ENCODE measurements around the gene NUAK1.

The NUAK1 gene

DNA sequence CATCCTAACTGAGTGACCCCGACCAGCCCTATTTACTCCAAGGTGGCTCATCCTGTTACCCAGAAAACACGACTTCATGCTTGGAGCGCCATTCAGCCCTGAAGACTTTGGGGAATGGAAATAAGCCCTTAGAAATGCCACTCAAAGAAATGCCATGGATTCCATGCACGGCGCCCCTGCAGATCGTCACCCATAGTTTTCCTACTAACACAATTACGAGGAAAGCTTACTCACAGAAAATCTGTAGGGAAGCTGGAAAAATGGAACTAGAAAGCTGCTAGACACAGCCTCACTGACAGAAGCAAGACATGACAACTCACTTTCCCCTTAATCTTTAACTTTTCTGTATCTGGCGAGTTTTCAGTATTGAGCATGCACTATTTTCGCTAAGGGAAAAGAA, 19.5 kb downstream of the NUAK1 start:
- H3K9ac ChIP-seq (ENCODE audit: low read length) = no peak overlapping the region
- no peak overlapping the region for H3K4me3 ChIP-seq (ENCODE audit: insufficient read depth, low read length, poor library complexity, severe bottlenecking)
- H2AFZ ChIP-seq (ENCODE audit: low read depth, low read length, severe bottlenecking) = no peak overlapping the region
- H3K9me2 ChIP-seq (replicated peaks; ENCODE audit: insufficient read depth, low read length) = no peaks in the 10 kb centered on the region
- H3K27me3 ChIP-seq (ENCODE audit: low read length) = no peaks in the 10 kb centered on the region
- no peaks in the 10 kb centered on the region for H4K20me1 ChIP-seq (ENCODE audit: low read depth, low read length)
- H3K4me2 ChIP-seq (ENCODE audit: low read depth, low read length, poor library complexity, severe bottlenecking) = no peak overlapping the region
- H3K9me3 ChIP-seq (ENCODE audit: insufficient read depth, low read length) = no peaks in the 10 kb centered on the region
- no peaks in the 10 kb centered on the region for H3F3A ChIP-seq (ENCODE audit: insufficient read depth)
- no peak overlapping the region for H3K27ac ChIP-seq (ENCODE audit: low read depth, low read length)
- TF ChIP-seq, protein P1, sequence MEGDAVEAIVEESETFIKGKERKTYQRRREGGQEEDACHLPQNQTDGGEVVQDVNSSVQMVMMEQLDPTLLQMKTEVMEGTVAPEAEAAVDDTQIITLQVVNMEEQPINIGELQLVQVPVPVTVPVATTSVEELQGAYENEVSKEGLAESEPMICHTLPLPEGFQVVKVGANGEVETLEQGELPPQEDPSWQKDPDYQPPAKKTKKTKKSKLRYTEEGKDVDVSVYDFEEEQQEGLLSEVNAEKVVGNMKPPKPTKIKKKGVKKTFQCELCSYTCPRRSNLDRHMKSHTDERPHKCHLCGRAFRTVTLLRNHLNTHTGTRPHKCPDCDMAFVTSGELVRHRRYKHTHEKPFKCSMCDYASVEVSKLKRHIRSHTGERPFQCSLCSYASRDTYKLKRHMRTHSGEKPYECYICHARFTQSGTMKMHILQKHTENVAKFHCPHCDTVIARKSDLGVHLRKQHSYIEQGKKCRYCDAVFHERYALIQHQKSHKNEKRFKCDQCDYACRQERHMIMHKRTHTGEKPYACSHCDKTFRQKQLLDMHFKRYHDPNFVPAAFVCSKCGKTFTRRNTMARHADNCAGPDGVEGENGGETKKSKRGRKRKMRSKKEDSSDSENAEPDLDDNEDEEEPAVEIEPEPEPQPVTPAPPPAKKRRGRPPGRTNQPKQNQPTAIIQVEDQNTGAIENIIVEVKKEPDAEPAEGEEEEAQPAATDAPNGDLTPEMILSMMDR (IDR thresholded peaks at IDR 0.05; ENCODE audit: insufficient read depth, low read length, poor library complexity, severe bottlenecking) = no peak
- no peaks in the 10 kb centered on the region for H3K36me3 ChIP-seq (ENCODE audit: low read length)
- no peaks in the 10 kb centered on the region for H3K79me2 ChIP-seq (ENCODE audit: insufficient read depth, low read length)

DNA sequence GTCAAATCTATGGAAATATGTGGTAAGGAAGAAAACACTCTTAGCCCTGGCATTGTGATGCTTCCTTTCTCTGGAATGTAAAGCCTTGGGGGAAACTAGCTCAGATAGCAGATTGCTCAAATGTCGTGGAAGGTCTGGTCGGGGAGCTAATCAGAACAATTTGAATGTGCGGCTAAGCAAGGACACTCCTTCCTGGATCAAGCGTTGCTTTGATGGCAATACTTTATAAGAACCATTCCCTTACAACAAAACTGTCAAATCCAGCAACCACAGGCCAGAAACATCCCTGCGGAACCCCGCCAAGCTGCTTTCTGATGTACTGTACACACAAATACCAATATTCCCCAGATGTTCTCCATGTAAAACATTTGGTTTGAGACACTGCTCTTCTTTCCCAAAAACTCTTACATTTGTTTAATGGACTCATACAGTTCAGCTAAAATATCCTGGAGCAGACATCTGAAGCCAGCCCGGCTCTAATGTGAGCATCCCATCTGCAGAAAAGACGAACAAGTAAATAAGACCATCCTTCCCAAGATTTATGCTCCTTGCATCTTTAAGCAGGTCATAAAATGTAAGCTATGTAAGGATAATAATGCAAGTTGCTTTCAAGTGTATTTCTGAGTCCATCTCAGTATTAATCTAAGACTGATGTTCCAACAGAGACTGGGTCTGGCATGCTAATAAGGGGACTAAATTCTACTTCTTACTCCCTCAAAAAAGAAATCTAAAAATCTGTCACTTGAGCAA, 20.2 kb downstream of the NUAK1 start:
- H3F3A ChIP-seq (ENCODE audit: insufficient read depth) = no peaks in the 10 kb centered on the region
- no peak overlapping the region for H2AFZ ChIP-seq (ENCODE audit: low read depth, low read length, severe bottlenecking)
- no peak overlapping the region for H3K4me2 ChIP-seq (ENCODE audit: low read depth, low read length, poor library complexity, severe bottlenecking)
- H4K20me1 ChIP-seq (ENCODE audit: low read depth, low read length) = no peaks in the 10 kb centered on the region
- H3K27ac ChIP-seq (ENCODE audit: low read depth, low read length) = no peak overlapping the region
- H3K79me2 ChIP-seq (ENCODE audit: insufficient read depth, low read length) = no peaks in the 10 kb centered on the region
- TF ChIP-seq, protein P1 (IDR thresholded peaks at IDR 0.05; ENCODE audit: insufficient read depth, low read length, poor library complexity, severe bottlenecking) = no peak
- TF ChIP-seq EZH2phosphoT487 (conservative IDR thresholded peaks at IDR 0.05; ENCODE audit: low read length) = no peak
- no peaks in the 10 kb centered on the region for H3K27me3 ChIP-seq (ENCODE audit: low read length)
- no peak overlapping the region for H3K9ac ChIP-seq (ENCODE audit: low read length)
- no peaks in the 10 kb centered on the region for H3K36me3 ChIP-seq (ENCODE audit: low read length)
- H3K4me3 ChIP-seq (ENCODE audit: insufficient read depth, low read length, poor library complexity, severe bottlenecking) = no peak overlapping the region
- H3K9me3 ChIP-seq (ENCODE audit: insufficient read depth, low read length) = no peaks in the 10 kb centered on the region
- H3K9me2 ChIP-seq (replicated peaks; ENCODE audit: insufficient read depth, low read length) = no peaks in the 10 kb centered on the region

DNA sequence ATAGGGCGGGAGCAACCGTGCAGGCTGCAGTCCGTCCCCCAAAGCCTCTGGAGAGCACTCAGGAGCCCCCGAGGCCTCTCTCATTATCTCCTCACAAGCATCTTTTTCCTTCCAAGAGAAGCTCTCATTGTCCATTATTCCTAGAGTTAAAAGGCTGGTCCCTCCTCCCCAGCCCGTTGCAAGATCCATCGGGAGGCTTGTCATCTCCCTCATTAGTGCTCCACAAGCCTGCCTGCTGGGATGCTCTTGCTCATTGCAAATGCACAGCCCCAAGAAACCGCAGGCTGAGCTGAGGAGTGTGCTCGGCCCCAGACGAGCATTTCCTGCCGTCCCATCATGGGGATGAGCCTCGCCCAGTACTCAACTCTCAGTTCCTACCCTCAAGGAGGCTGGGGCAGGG, 23.3 kb downstream of the NUAK1 start:
- Histone ChIP-seq H3K4me3 (ENCODE audit: insufficient read depth, low read length, poor library complexity, severe bottlenecking) (no peak overlapping the region), H3K9me3 (ENCODE audit: insufficient read depth, low read length) (no peaks in the 10 kb centered on the region), H4K20me1 (ENCODE audit: low read depth, low read length) (no peaks in the 10 kb centered on the region), H3K36me3 (ENCODE audit: low read length) (no peaks in the 10 kb centered on the region), H3F3A (ENCODE audit: insufficient read depth) (no peaks in the 10 kb centered on the region), H3K9ac (ENCODE audit: low read length) (no peak overlapping the region), H2AFZ (ENCODE audit: low read depth, low read length, severe bottlenecking) (no peak overlapping the region), H3K27me3 (ENCODE audit: low read length) (no peaks in the 10 kb centered on the region), H3K79me2 (ENCODE audit: insufficient read depth, low read length) (no peaks in the 10 kb centered on the region), H3K9me2 (replicated peaks; ENCODE audit: insufficient read depth, low read length) (no peaks in the 10 kb centered on the region), H3K4me2 (ENCODE audit: low read depth, low read length, poor library complexity, severe bottlenecking) (no peak overlapping the region), H3K27ac (ENCODE audit: low read depth, low read length) (no peak overlapping the region)
- no peak for TF ChIP-seq EZH2phosphoT487 (conservative IDR thresholded peaks at IDR 0.05; ENCODE audit: low read length)
- TF ChIP-seq, protein P1 (IDR thresholded peaks at IDR 0.05; ENCODE audit: insufficient read depth, low read length, poor library complexity, severe bottlenecking) = no peak

Data from SU-DHL-6 (cell line).